GM18951 (cell line): Measurements from ENCODE around the gene GRID2.

Source experiments
- POLR2A ChIP-seq: IDR thresholded peaks from 4 replicates; pipeline ENCODE4 v1.6.1; 2011; ENCODE audit warnings: mild to moderate bottlenecking; ENCODE audit not compliant: insufficient read length, insufficient read depth; ENCODE audit errors: extremely low read depth
- in situ Hi-C: fragments of 300-500 bp; cut with MboI; formaldehyde crosslinking; loops from one replicate; pipeline ENCODE4 v1.12.0; 2022; ENCODE audit warnings: low sequenced_read_pairs, mixed read lengths, inconsistent platforms; ENCODE audit not compliant: unreplicated experiment

GRID2 gene

GRCh38 chr4:93066749-93067148 is 763.0 kb downstream of the GRID2 start:
- in situ Hi-C loops = no loop called here
- no peak for TF ChIP-seq POLR2A

GRCh38 chr4:93072292-93072691 is 768.5 kb downstream of the GRID2 start:
- no peak for TF ChIP-seq POLR2A
- in situ Hi-C loops = no loop called here

- in situ Hi-C loops = no loop called here
These were observed 776.5 kb downstream of the GRID2 start for GRCh38 chr4:93080316-93080715.

GRCh38 chr4:93084599-93085305 is 781.0 kb downstream of the GRID2 start:
- in situ Hi-C loops = no loop called here
- TF ChIP-seq POLR2A = no peak

More at GRCh38 chr4:93080316-93080715, 776.5 kb downstream of the GRID2 start:
- TF ChIP-seq POLR2A = no peak

- no peak for TF ChIP-seq POLR2A
These were observed 782.6 kb downstream of the GRID2 start for GRCh38 chr4:93086356-93086755.

GRCh38 chr4:93092765-93093164 is 789.0 kb downstream of the GRID2 start:
- in situ Hi-C loops = no loop called here

More at GRCh38 chr4:93086356-93086755, 782.6 kb downstream of the GRID2 start:
- in situ Hi-C loops = no loop called here

GRCh38 chr4:93103042-93103441 is 799.3 kb downstream of the GRID2 start:
- TF ChIP-seq POLR2A = no peak
- in situ Hi-C loops = no loop called here

More at GRCh38 chr4:93092765-93093164, 789.0 kb downstream of the GRID2 start:
- no peak for TF ChIP-seq POLR2A

- no peak for TF ChIP-seq POLR2A
- in situ Hi-C loops = no loop called here
These were observed 812.9 kb downstream of the GRID2 start for GRCh38 chr4:93116624-93117023.

GRCh38 chr4:93127489-93127888 is 823.7 kb downstream of the GRID2 start:
- no peak for TF ChIP-seq POLR2A
- in situ Hi-C loops = no loop called here

GRCh38 chr4:93132631-93133030 is 828.9 kb downstream of the GRID2 start:
- no peak for TF ChIP-seq POLR2A
- in situ Hi-C loops = no loop called here

GRCh38 chr4:93139118-93139517 is 835.4 kb downstream of the GRID2 start:
- TF ChIP-seq POLR2A = no peak
- in situ Hi-C loops = no loop called here

- in situ Hi-C loops = no loop called here
- TF ChIP-seq POLR2A = no peak
These were observed 840.1 kb downstream of the GRID2 start for GRCh38 chr4:93143902-93144301.

GRCh38 chr4:93144644-93145043 is 840.9 kb downstream of the GRID2 start:
- in situ Hi-C loops = no loop called here
- TF ChIP-seq POLR2A = no peak

GRCh38 chr4:93147524-93148212 is 843.9 kb downstream of the GRID2 start:
- in situ Hi-C loops = no loop called here
- no peak for TF ChIP-seq POLR2A

GRCh38 chr4:93152491-93152890 is 848.7 kb downstream of the GRID2 start:
- no peak for TF ChIP-seq POLR2A
- in situ Hi-C loops = no loop called here

- in situ Hi-C loops = no loop called here
- TF ChIP-seq POLR2A = no peak
These were observed 854.2 kb downstream of the GRID2 start for GRCh38 chr4:93157986-93158385.
